Activated CD4-positive, alpha-beta T cell treated with anti-CD3 and anti-CD28 coated beads, Interleukin-2, Interleukin-6, amounts not matched to agents 100 ng/mL and 50 ng/mL, durations not matched to agents 16 hours and 8 hours (primary cell): ENCODE results near the gene DISC1.
"Not testable (repeated sequence)": the region's sequence is repeated elsewhere in the genome, so short reads cannot be mapped to it uniquely, and the experiment has no call there.

Experiments
- DNase-seq: peaks from one replicate; pipeline ENCODE4 v3.0.0-alpha.2; 2020

DISC1 gene

GRCh38 chr1:231735941-231736340 lies 109.4 kb downstream of the DISC1 start:
- no peak for DNase-seq

GRCh38 chr1:231736464-231736863 lies 109.9 kb downstream of the DISC1 start:
- DNase-seq: no peak

- no peak for DNase-seq
These were observed 112.0 kb downstream of the DISC1 start for GRCh38 chr1:231738554-231738953.

GRCh38 chr1:231743966-231744365 lies 117.4 kb downstream of the DISC1 start:
- no peak for DNase-seq

- no peak for DNase-seq
These were observed 122.3 kb downstream of the DISC1 start for GRCh38 chr1:231748760-231749415.

- DNase-seq: no peak
These were observed 123.7 kb downstream of the DISC1 start for GRCh38 chr1:231750296-231750695.

- DNase-seq: no peak
These were observed 124.3 kb downstream of the DISC1 start for GRCh38 chr1:231750818-231751362.

- no peak for DNase-seq
These were observed 124.8 kb downstream of the DISC1 start for GRCh38 chr1:231751415-231751814.

- DNase-seq: no peak
These were observed 126.7 kb downstream of the DISC1 start for GRCh38 chr1:231753313-231753712.

GRCh38 chr1:231757101-231757404 lies 130.5 kb downstream of the DISC1 start:
- DNase-seq: no peak

GRCh38 chr1:231757759-231758158 lies 131.2 kb downstream of the DISC1 start:
- DNase-seq: no peak

- no peak for DNase-seq
These were observed 134.7 kb downstream of the DISC1 start for GRCh38 chr1:231761252-231761651.

- no peak for DNase-seq
These were observed 135.4 kb downstream of the DISC1 start for GRCh38 chr1:231761747-231762541.

GRCh38 chr1:231763456-231763855 lies 136.9 kb downstream of the DISC1 start:
- DNase-seq: no peak

GRCh38 chr1:231765825-231766224 lies 139.2 kb downstream of the DISC1 start:
- not testable (repeated sequence) for DNase-seq

- no peak for DNase-seq
These were observed 140.9 kb downstream of the DISC1 start for GRCh38 chr1:231767471-231767870.

GRCh38 chr1:231768416-231768815 lies 141.8 kb downstream of the DISC1 start:
- no peak for DNase-seq

- no peak for DNase-seq
These were observed 144.1 kb downstream of the DISC1 start for GRCh38 chr1:231770506-231771175.

GRCh38 chr1:231774719-231775335 lies 148.2 kb downstream of the DISC1 start:
- DNase-seq: no peak

- DNase-seq: no peak
These were observed 149.6 kb downstream of the DISC1 start for GRCh38 chr1:231776010-231776756.

- DNase-seq: no peak
These were observed 150.1 kb downstream of the DISC1 start for GRCh38 chr1:231776757-231777062.

- no peak for DNase-seq
These were observed 151.6 kb downstream of the DISC1 start for GRCh38 chr1:231778009-231778719.
